CD4-positive, alpha-beta T cell treated with Interleukin-4 for 4 hours (primary cell): ENCODE results near the gene POLH.
"Not testable (repeated sequence)": the region's sequence is repeated elsewhere in the genome, so short reads cannot be mapped to it uniquely, and the experiment has no call there.

Experiments
- DNase-seq: peaks from one replicate; pipeline ENCODE4 v3.0.0-alpha.2; 2020

Gene POLH

DNA sequence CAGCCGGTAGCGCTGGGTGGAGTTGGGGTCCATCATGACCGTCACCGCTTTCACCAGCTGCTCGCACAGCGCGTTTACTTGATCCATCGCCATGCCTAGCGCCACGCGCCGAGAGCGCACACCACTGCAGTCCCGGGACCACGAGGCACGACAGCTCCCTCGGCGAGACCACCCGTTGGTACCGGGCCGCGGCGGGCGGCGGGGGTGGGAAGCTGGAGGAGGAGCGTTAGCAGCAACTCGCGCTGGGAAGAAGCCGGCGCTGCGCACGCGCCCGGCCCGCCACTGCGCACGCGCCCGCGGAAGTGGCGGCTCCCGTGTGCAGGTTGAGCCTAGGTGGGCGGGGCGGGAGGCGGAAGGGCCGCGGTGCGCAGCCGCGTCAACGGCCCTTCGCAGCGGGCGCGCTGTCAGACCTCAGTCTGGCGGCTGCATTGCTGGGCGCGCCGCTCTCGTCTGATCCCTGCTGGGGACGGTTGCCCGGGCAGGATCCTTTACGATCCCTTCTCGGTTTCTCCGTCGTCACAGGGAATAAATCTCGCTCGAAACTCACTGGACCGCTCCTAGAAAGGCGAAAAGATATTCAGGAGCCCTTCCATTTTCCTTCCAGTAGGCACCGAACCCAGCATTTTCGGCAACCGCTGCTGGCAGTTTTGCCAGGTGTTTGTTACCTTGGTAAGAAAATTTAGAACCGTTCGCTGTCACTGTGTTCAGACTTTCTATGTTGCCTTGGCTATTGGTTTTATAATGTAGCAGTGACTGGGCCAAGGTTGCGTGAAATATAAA, at the start of gene POLH, which contains the start of gene XPO5:
Gene POLH (plus strand): TSS at position 414 of the 780 bp plus-strand sequence. CDS start 6,135 bp downstream, outside the sequence.
Gene XPO5 (minus strand): TSS at position 267 of the 780 bp plus-strand sequence. CDS start 174 bp downstream, at position 93.
- peak; percentile 88 for DNase-seq

DNA sequence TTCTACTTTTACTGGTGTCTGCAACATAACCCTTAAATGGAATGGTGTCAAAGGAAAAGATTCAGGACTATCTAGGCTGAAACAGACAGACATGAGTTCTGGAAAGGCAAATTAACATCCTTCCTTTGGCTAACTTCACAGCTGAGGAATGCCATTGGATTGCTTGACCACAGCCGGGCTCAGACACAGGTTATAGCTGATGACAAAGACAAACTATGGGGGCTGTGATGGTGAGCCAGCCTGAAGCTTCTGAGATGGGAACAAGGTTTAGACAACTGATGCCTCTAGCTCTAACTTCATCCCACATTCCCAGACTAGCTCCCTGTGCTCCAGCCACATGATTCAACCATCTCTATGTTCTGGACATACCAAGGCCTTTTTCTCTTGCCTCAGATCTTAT, 43.8 kb upstream of the POLH start:
- no peak for DNase-seq

DNA sequence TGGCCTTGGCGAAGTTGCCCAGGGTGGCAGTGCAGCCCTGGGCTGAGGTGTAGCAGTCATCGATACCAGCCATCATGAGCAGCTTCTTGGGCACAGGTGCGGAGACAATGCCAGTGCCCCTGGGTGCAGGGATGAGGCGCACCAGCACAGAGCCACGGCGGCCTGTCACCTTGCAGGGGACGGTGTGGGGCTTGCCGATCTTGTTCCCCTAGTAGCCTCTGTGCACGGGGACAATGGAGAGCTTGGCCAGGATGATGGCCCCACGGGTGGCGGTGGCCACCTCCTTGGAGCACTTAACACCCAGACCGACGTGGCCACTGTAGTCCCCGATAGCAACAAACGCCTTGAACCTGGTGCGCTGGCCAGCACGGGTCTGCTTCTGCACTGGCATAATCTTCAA, 37.0 kb upstream of the POLH start:
- not testable (repeated sequence) for DNase-seq

DNA sequence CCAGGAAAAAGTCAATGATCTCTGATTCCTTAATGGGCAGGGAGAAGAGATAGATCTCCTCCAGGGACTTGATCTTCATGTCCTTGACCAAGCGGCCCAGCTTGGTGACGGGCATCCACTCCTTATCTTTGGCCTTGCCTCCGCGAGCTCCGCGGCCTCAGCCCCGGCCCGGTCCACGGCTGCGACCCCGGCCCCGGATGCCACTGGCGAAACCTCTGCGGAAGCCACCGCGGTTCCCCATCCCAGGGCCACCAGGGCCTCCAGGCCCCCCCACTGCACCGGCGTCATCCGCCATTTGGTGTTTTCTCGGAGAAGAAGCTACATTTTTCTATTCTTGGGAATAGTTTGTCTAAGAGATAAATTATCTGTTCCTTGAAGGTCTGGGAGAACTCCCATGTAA, 36.6 kb upstream of the POLH start:
- not testable (repeated sequence) for DNase-seq

DNA sequence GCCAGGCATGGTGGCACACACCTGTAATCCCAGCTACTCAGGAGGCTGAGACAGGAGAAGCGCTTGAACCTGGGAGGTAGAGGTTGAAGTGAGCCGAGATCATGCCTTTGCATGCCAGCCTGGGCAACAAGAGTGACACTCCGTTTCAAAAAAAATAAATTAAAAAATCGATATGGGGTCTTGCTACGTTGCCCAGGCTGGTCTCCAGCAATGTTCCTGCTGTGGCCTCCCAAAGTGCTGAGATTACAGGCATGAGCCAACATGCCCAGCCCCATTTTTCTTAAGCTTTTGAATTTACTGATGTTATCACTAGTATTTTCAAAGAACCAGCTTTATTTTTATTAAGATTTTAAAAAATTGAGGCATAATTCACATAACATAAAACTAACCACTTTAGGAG, 35.5 kb upstream of the POLH start:
- no peak for DNase-seq

DNA sequence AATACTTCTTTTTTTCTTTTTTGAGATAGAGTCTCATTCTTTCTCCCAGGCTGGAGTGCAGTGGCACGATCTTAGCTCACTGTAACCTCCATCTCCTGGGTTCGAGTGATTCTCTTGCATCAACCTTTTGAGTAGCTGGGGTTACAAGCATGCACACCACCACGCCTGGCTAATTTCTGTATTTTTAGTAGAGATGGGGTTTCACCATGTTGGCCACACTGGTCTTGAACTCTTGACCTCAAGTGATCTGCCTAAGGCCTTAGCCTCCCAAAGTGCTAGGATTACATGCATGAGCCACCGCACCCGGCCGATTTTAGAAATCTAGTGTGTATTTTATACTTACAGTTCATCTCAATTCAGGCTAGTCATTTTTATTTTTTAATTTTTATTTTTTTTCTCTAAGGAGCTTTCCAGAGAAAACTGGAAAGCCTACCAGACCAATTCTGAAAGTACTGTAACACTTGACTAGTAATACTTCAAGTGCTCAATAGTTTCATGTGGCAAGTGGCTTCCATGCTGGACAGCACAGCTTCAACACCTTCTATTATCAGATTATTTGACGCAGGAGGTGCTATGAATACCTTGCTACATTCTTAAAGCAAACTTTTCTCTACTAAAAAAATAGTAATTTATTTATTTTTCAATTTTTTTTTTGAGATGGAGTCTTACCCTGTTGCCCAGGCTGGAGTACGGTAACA, 34.1 kb upstream of the POLH start:
- DNase-seq, result no peak

- peak; percentile 10 for DNase-seq
These were observed 31.5 kb upstream of the POLH start for GRCh38 chr6:43544461-43544860.

DNA sequence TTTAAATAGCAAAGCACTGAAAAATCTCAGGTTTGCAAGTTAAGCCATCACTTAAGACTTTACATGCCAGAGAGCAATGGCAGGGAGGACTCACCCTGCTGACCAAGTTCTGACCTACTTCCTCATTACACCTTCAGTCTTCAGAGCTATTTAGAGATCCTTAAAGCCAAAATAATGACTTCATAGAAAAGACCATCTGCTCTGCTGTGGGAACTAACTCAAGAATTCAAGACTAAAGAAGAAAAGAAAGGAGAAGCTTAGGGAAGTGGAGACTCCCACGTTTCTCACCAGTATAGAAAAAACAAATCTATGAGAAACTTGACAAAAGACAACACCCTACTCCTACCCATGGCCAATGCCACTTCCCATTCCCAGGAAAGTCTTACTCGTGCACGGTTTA, 28.8 kb upstream of the POLH start:
- DNase-seq, result no peak

- DNase-seq, result not testable (repeated sequence)
These were observed 18.4 kb upstream of the POLH start for GRCh38 chr6:43557620-43558019.

DNA sequence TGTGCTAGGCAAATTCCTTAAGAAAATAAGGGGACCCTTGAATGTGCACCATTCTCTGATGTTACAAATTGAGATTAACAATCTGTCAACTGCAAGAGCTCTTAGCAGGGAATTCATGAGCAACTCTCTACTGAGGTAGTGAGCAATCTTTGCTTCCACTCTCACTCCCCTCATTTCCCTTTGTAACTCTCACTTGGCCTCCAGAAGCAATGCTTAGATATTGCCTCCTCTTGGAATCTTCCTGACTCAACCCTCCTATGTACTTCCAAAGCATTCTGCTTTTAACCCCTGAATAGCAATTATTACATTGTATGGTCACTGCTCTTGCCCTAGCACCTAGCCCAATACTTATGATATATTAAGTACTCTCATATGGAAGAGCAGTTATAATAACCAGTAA, 16.7 kb upstream of the POLH start:
- DNase-seq, result no peak

DNA sequence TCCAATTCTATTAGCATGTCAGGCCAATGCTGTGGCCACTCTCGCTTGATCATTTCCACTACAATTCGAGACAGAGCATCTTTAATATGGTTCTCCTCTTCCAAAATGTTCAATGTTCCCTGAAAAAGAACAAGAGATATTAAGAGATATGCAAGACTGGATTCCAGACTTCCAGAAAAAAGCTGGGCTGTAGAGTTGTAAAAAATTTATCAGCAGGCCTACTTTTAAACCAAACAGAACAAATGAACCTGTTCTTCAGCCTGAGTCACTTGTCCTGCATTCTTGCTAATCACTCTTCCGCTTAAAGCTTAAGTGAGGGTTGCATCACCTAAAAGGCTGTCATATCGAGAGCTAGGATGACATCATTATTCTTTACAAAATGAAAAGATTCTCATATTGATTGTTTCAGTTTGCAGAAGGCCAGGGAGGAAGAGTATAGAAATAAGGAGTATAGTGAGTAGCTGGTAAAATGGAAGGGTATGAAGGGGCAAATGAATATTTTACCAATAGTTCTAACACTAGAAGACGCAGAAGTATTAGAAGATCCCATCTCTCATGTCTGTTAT, 5.0 kb upstream of the POLH start:
- no peak for DNase-seq

DNA sequence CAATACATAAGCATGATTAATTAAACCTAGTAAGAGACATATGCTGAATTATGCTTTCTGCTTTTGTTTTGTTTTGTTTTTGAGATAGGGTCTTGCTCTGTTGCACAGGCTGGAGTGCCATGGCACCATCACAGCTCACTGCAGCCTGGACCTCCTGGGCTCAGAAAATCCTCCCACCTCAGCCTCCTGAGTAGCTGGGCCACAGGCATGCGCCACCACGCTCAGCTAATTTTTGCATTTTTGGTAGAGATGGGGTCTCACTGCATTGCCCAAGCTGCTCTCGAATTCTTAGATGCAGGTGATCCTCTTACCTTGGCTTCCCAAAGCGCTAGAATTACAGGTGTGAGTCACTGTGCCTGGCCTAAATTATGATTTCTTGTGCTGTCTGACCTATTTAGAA, 4.0 kb upstream of the POLH start:
- no peak for DNase-seq

GRCh38 chr6:43575105-43575771, 747 bp upstream of the POLH start:
- DNase-seq, result no peak

DNA sequence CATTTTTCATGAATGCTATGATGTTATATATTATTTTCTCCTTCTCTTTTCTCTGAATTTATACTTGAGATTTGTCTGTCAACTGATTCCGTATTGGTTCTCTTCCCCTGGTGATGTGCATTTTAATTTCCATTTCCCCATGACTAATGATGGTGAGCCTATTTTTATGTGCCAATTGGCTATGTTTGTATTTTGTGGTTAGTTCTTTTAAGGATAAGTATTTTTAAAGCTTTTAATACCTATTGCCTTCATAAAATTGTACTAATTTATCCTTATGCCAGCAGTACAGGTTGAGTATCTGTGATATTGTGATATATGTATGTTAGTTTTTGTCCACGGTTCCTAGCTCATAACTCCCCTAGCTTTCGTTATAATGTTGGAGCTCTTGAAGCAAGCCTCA, 2.8 kb downstream of the POLH start:
- DNase-seq, result no peak

DNA sequence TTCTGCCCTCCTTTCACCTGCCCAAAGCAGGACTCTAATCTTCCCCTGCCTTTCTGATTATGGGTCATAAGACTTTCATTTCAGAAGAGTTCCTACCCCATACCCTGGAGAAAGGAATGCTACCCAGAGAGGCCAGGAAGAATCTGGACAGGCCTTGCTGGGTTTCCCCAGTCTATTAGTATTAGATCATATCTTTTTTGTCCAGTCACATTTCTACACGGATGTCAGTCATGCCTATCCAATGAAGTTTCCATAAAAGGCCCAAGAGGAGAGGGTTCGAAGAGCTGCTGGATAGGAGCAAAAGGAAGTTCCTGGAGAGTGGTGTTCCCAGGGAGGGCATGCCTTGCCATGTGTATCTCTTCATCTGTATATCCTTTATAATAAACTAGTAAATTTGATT, 3.2 kb downstream of the POLH start:
- DNase-seq, result no peak

GRCh38 chr6:43582911-43583310, 6.9 kb downstream of the POLH start:
- DNase-seq, result no peak

GRCh38 chr6:43584892-43585570, 9.0 kb downstream of the POLH start:
- DNase-seq, result peak; percentile 43

DNA sequence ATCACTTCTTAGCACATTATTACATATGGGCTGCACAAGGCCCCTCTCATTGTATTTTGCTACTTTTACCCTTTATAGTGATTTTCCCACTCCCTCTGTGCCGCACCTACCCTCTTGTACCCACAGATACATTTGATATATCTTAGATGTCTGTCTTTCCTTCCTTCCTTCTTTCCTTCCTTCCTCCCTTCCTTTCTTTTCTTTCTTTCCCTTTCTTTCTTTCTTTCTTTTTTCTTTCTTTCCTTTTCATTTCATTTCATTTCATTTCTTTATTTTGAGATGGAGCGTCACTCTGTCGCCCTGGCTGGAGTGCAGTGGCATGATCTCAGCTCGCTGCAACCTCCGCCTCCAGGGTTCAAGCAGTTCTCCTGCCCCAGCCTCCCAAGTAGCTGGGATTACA, 12.2 kb downstream of the POLH start:
- DNase-seq, result no peak

- DNase-seq, result not testable (repeated sequence)
These were observed 13.6 kb downstream of the POLH start for GRCh38 chr6:43589564-43589963.

DNA sequence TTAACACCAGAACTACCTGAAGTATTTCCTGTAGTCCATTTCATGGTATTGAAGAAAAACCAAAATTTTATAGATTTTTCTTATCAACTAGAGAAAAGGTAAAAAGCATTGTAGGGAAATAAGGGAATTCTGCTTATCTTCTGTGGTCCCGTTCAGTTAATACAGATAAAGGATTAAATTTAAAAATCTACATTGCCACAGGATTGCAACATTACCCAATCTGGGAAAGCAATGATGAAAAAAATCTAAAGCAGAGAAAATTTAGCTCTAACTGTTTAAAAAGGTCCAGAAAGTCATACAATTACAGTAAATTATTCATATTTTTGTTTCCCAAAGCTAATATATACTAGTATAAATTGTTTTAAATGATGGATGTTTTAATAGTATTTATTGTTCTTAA, 18.0 kb downstream of the POLH start:
- no peak for DNase-seq

GRCh38 chr6:43600595-43600994, 24.6 kb downstream of the POLH start:
- no peak for DNase-seq

GRCh38 chr6:43604174-43604573, 28.2 kb downstream of the POLH start:
- no peak for DNase-seq

- no peak for DNase-seq
These were observed 30.0 kb downstream of the POLH start for GRCh38 chr6:43606019-43606418.
